Calu3 (cell line): ENCODE measurements around the gene GNAT1. TPM values are rescaled to one million over a fixed set of nuclear protein-coding genes. Genes with fewer than 3 reads are reported as not detected.
"Not testable (repeated sequence)": the region's sequence is repeated elsewhere in the genome, so short reads cannot be mapped to it uniquely, and the experiment has no call there.

Experiments
- BruUV-seq: library from RNA; stranded (reverse); fragments of 400-500 nt; replicated peaks from 2 replicates; lab custom pipeline; 2021; lab: Mats Ljungman, UMichigan
- CTCF ChIA-PET: fragments of 300-600 bp; sonication (Branson Sonifier 250); formaldehyde crosslinking; loops from one replicate; lab custom pipeline; 2022; ENCODE audit warnings: antibody characterized with exemption; lab: Charles Lee
- DNase-seq: peaks from one replicate; pipeline ENCODE4 v3.0.0; 2022
- H3K27ac Mint-ChIP-seq: one replicate; pipeline ENCODE4 v1.8.0; 2022; ENCODE audit warnings: mixed read lengths; ENCODE audit not compliant: unreplicated experiment
- H3K27me3 Mint-ChIP-seq: one replicate; pipeline ENCODE4 v1.8.0; 2022; ENCODE audit warnings: mixed read lengths; ENCODE audit not compliant: unreplicated experiment
- H3K36me3 Mint-ChIP-seq: one replicate; pipeline ENCODE4 v1.8.0; 2022; ENCODE audit warnings: mild to moderate bottlenecking, moderate library complexity, mixed read lengths; ENCODE audit not compliant: insufficient read depth, unreplicated experiment
- H3K4me1 Mint-ChIP-seq: one replicate; pipeline ENCODE4 v1.8.0; 2022; ENCODE audit warnings: mild to moderate bottlenecking, low read depth, mixed read lengths; ENCODE audit not compliant: unreplicated experiment
- H3K4me3 Mint-ChIP-seq: one replicate; pipeline ENCODE4 v1.8.0; 2022; ENCODE audit warnings: mild to moderate bottlenecking, low read depth, moderate library complexity, mixed read lengths; ENCODE audit not compliant: unreplicated experiment
- H3K9me3 Mint-ChIP-seq: one replicate; pipeline ENCODE4 v1.8.0; 2022; ENCODE audit warnings: low read depth, mixed read lengths; ENCODE audit not compliant: unreplicated experiment
- intact Hi-C: fragments of 100-400 bp; cut with micrococcal nuclease; formaldehyde crosslinking; loops from one replicate; pipeline ENCODE4 v1.10.0; 2022; ENCODE audit not compliant: unreplicated experiment
- total RNA-seq: library from RNA; stranded (reverse); gene quantifications from 2 replicates; pipeline ENCODE4 v1.2.3, GENCODE V29; 2022
- TF ChIP-seq, protein P1 (sequence below): fragments of 200-600 bp; IDR thresholded peaks from one replicate; pipeline ENCODE4 v1.8.0; 2022; ENCODE audit warnings: antibody characterized with exemption; ENCODE audit not compliant: unreplicated experiment

The GNAT1 gene
- total RNA-seq, 1 experiment from 2014 or later, result not detected

DNA sequence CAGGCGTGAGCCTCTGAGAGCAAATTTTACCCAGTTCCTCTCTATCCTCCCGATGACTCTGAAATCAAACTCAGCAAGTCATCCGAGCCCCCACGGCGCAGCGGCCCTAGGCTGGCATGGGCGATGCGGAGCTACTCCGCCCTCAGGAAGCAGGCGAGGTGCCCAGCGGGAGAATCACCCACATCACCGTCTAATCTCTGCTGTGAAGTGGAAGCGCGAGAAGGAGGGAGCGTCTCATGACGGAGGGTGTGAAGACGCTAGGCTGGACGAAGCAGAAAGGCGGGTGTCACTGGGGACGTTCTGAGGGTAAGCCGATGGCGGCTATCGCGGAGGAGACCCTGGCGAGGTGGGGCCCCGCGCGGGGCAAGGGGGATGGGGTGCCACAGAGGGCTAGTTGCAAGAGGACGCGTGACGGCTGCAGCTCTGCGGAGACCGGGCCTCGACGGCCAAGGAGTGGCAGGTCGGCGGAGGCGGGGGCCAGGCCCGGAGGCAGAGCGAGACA, 35.5 kb downstream of the GNAT1 start:
- H3K27ac Mint-ChIP-seq, result peak overlapping the region; percentile 60
- TF ChIP-seq, protein P1, sequence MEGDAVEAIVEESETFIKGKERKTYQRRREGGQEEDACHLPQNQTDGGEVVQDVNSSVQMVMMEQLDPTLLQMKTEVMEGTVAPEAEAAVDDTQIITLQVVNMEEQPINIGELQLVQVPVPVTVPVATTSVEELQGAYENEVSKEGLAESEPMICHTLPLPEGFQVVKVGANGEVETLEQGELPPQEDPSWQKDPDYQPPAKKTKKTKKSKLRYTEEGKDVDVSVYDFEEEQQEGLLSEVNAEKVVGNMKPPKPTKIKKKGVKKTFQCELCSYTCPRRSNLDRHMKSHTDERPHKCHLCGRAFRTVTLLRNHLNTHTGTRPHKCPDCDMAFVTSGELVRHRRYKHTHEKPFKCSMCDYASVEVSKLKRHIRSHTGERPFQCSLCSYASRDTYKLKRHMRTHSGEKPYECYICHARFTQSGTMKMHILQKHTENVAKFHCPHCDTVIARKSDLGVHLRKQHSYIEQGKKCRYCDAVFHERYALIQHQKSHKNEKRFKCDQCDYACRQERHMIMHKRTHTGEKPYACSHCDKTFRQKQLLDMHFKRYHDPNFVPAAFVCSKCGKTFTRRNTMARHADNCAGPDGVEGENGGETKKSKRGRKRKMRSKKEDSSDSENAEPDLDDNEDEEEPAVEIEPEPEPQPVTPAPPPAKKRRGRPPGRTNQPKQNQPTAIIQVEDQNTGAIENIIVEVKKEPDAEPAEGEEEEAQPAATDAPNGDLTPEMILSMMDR, result no peak
- CTCF ChIA-PET, result interaction anchor here (0.7 to 2.1 kb wide), 12 partner anchors 9 to 111 kb away, joined by 3 to 13 read pairs (median 6); partner anchors contain the start of genes GNAI2, HYAL3, NAA80 and SEMA3B
- no TSS peak for BruUV-seq
- peaks cover 27% of the 10 kb centered on the region for H3K36me3 Mint-ChIP-seq
- peak; percentile 37 for DNase-seq
- peaks cover 27% of the 10 kb centered on the region for H3K4me1 Mint-ChIP-seq
- peak overlapping the region; percentile 75 for H3K4me3 Mint-ChIP-seq
- intact Hi-C loops, result loop anchor here (1.0 to 2.0 kb wide), 3 partner anchors 35 to 106 kb away; no protein-coding TSS in a partner anchor
- H3K27me3 Mint-ChIP-seq, result peaks cover 26% of the 10 kb centered on the region
- H3K9me3 Mint-ChIP-seq, result no peaks in the 10 kb centered on the region

DNA sequence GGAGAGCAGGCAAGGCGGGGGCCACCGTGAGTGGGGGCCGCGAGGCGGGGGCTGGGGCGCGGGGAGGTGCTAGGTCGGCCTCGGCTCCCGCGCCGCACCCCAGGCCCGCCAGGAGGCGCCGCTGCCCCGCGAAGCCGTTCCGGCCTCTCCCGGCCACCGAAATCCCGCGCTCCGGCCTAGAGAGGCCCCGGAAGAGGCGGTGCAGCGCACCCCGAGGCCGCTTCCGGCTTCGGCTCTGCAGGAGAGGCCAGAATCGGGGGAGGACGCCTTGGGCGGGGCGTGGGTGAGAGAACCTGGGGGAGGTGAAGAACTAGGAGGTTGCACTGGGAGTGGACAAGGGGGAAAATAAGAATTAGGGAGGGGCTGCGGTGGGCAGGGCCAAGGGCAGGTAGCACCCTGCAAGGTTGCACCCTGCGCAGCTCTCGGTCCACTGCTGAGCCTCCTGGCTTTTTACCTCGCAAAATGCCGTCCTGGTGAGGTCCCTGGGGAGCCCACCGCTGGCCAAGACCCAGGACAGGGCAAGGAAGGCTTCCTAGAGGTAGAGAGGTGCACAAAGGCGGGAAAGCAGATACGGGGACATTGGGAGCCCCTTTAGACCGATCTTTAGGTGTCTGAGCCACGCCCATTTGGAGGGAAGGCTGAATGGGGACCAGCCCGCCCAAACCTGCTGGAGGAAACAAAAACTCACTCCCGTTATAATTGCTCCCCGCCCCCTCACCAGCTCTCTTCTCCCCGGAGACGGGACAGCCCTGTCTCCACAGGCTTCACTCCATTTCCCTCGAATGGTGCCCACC, 36.2 kb downstream of the GNAT1 start:
- H3K27me3 Mint-ChIP-seq, result peaks cover 26% of the 10 kb centered on the region
- CTCF ChIA-PET, result interaction anchor here (0.9 to 2.1 kb wide), 8 partner anchors 8 to 110 kb away, joined by 4 to 13 read pairs (median 6); partner anchors contain the start of genes GNAI2 and SEMA3B
- peak overlapping the region; percentile 60 for H3K27ac Mint-ChIP-seq
- peaks cover 27% of the 10 kb centered on the region for H3K4me1 Mint-ChIP-seq
- TF ChIP-seq, protein P1, result peak; percentile 73
- DNase-seq, result peak; percentile 97
- intact Hi-C loops, result loop anchor here (1.0 to 2.0 kb wide), 2 partner anchors 46 to 107 kb away; no protein-coding TSS in a partner anchor
- no TSS peak for BruUV-seq
- H3K36me3 Mint-ChIP-seq, result peaks cover 30% of the 10 kb centered on the region
- H3K4me3 Mint-ChIP-seq, result peak overlapping the region; percentile 75
- no peaks in the 10 kb centered on the region for H3K9me3 Mint-ChIP-seq

DNA sequence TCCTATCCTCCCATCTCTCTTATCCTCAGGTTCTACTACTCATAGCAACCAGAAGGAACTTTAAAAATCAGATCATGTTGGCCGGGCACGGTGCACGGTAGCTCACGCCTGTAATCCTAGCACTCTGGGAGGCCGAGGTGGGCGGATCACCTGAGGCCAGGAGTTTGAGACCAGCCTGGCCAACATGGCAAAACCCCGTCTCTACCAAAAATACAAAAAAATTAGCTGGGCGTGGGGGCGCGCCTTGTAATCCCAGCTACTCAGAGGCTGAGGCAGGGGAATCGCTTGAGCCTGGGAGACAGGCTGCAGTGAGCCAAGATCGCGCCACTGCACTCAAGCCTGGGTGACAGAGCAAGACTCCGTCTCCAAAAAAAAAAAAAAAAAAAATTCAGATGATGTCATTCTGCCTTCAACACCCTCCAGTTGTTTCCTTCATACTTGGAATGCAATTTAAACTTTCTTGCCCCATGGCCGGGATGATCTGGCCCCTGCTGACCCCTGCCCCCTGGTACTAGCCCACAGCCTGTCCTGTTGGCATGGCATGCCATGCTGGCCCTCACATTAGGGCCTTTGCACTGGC, 36.9 kb downstream of the GNAT1 start:
- intact Hi-C loops, result not testable (repeated sequence)

DNA sequence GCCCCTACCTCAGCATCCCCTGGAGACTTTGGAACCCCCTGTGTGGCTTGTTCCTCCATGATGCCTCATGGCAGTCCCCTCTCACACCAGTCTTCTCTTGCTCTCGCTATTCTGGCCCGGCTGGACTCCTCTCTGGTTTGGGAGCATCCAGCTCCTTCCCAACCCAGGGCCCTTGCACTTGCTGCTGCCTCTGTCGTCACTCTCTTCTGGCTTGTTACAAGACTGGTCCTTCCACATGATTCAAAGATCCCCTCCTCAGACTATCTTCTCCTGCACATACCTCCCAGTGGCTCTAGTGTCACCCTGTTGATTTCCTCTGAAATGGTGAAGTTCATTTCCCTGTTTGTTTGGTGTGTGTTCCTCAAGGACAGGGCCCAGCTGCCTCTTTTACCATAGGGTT, 38.1 kb downstream of the GNAT1 start:
- BruUV-seq, result no TSS peak
- H3K27ac Mint-ChIP-seq, result no peak overlapping the region
- CTCF ChIA-PET, result interaction anchor here (0.6 kb wide), 1 partner anchor 123 kb away, joined by 3 read pairs; no protein-coding TSS in a partner anchor
- no peak for DNase-seq
- peaks cover 35% of the 10 kb centered on the region for H3K36me3 Mint-ChIP-seq
- H3K9me3 Mint-ChIP-seq, result no peaks in the 10 kb centered on the region
- peaks cover 15% of the 10 kb centered on the region for H3K27me3 Mint-ChIP-seq
- peaks cover 27% of the 10 kb centered on the region for H3K4me1 Mint-ChIP-seq
- intact Hi-C loops, result no loop called here
- no peak overlapping the region for H3K4me3 Mint-ChIP-seq
- TF ChIP-seq, protein P1, result no peak

More for the DNA sequence above, 36.9 kb downstream of the GNAT1 start:
- not testable (repeated sequence) for H3K9me3 Mint-ChIP-seq, BruUV-seq, DNase-seq
- CTCF ChIA-PET, result interaction anchor here (0.7 to 2.1 kb wide), 3 partner anchors 18 to 41 kb away, joined by 3 to 13 read pairs (median 5); partner anchors contain the start of gene SEMA3B
- Mint-ChIP-seq H3K4me3 (peak overlapping the region; percentile 75), H3K4me1 (peaks cover 27% of the 10 kb centered on the region), H3K27ac (peak overlapping the region; percentile 60), H3K36me3 (peaks cover 35% of the 10 kb centered on the region), H3K27me3 (peaks cover 26% of the 10 kb centered on the region)
